Thyroid gland (tissue), 4 donors: ENCODE results near the gene ZAR1. TPM values are rescaled to one million over a fixed set of nuclear protein-coding genes. Genes with fewer than 3 reads are reported as not detected.
"Not testable (repeated sequence)": the region's sequence is repeated elsewhere in the genome, so short reads cannot be mapped to it uniquely, and the experiment has no call there.

Experiments used
- DNase-seq, 2 donors: peaks; one replicate each; pipeline ENCODE4 v3.0.0-alpha.2; 2019
- H3K27ac ChIP-seq, 3 donors: fragments of 200-600 bp; sonication (generic); 1 replicate in 2 of 3; 2 replicates in 1 of 3; pipeline ENCODE4 v1.5.1; 2016 to 2019; ENCODE audit warnings: mild to moderate bottlenecking in 1 of 3, moderate library complexity in 1 of 3
- H3K27me3 ChIP-seq: fragments of 200-600 bp; sonication (generic); one replicate; pipeline ENCODE4 v1.5.1; 2019
- H3K36me3 ChIP-seq, 2 donors: fragments of 200-600 bp; sonication (generic); one replicate each; pipeline ENCODE4 v1.5.1; 2016 to 2019
- H3K4me1 ChIP-seq, 2 donors: fragments of 200-600 bp; sonication (generic); one replicate each; pipeline ENCODE4 v1.5.1; 2017 to 2019
- H3K4me3 ChIP-seq, 3 donors: fragments of 200-600 bp; sonication (generic); replicated peaks in 1 of 3; 1 replicate in 2 of 3; 2 replicates in 1 of 3; pipeline ENCODE4 v1.5.1; 2016; ENCODE audit warnings: mild to moderate bottlenecking in 1 of 3
- H3K9me3 ChIP-seq: fragments of 200-600 bp; sonication (generic); one replicate; pipeline ENCODE4 v1.5.1; 2017
- CTCF ChIP-seq, 6 experiments: fragments of 200-600 bp in 3 of 6; fragments of 450-650 bp in 3 of 6; sonication (generic) in 3 of 6; IDR thresholded peaks; one replicate each; pipeline ENCODE4 v1.5.1; 2016 to 2019; ENCODE audit warnings: antibody characterized with exemption in 6 of 6, mild to moderate bottlenecking in 2 of 6, inconsistent platforms in 1 of 6, moderate library complexity in 1 of 6
- POLR2A ChIP-seq, 2 donors: fragments of 450-650 bp; IDR thresholded peaks; one replicate each; pipeline ENCODE4 v1.6.1; 2017; ENCODE audit warnings: antibody characterized with exemption in 2 of 2, mild to moderate bottlenecking in 2 of 2, moderate library complexity in 1 of 2
- WGBS, 2 donors: methylation state at CpG; one replicate each; pipeline ENCODE4 v1.1.5; 2017; 5-methylcytosine and 5-hydroxymethylcytosine counted together
- intact Hi-C: fragments of 100-400 bp; cut with DNase I; formaldehyde crosslinking; loops from one replicate; pipeline ENCODE4 v1.15.1; 2023
- total RNA-seq, 4 donors: library from RNA; depleted of rRNA; stranded (reverse); fragments of >200 nt; gene quantifications; one replicate each; pipeline ENCODE4 v1.2.3, GENCODE V29; 2016

ZAR1 gene
- total RNA-seq, 4 donors from 2014 or later, result not detected

- Histone ChIP-seq H3K27ac (no peak overlapping the region), H3K36me3 (no peaks in the 10 kb centered on the region), H3K9me3 (no peaks in the 10 kb centered on the region), H3K27me3 (no peaks in the 10 kb centered on the region), H3K4me1 (no peaks in the 10 kb centered on the region), H3K4me3 (no peak overlapping the region)
- DNase-seq, result no peak
- intact Hi-C loops, result no loop called here
- 97 to 99% methylated on average over 3 of the region's 3 CpGs for WGBS, 2 donors
- no peak for TF ChIP-seq CTCF (IDR thresholded peaks at IDR 0.05)
- no peak for TF ChIP-seq POLR2A (IDR thresholded peaks at IDR 0.05)
Observed at GRCh38 chr4:48450740-48451139, 39.3 kb upstream of the ZAR1 start.

- DNase-seq, H3K4me3 ChIP-seq, H3K4me1 ChIP-seq, H3K27ac ChIP-seq, H3K36me3 ChIP-seq, H3K27me3 ChIP-seq, intact Hi-C loops, H3K9me3 ChIP-seq: not testable (repeated sequence)
- WGBS, 2 donors, result 91 to 92% methylated on average over 3 of the region's 3 CpGs
Observed at GRCh38 chr4:48451656-48452055, 38.4 kb upstream of the ZAR1 start.

GRCh38 chr4:48454591-48454990 is 35.5 kb upstream of the ZAR1 start:
- DNase-seq, result no peak
- intact Hi-C loops, result no loop called here
- Histone ChIP-seq H3K27me3 (no peaks in the 10 kb centered on the region), H3K9me3 (no peaks in the 10 kb centered on the region), H3K4me3 (no peak overlapping the region), H3K36me3 (no peaks in the 10 kb centered on the region), H3K27ac (no peak overlapping the region), H3K4me1 (no peaks in the 10 kb centered on the region)
- TF ChIP-seq CTCF (IDR thresholded peaks at IDR 0.05), result no peak
- TF ChIP-seq POLR2A (IDR thresholded peaks at IDR 0.05), result no peak
- WGBS, 2 donors, result 93 to 98% methylated on average over 2 of the region's 2 CpGs

GRCh38 chr4:48461000-48461399 is 29.1 kb upstream of the ZAR1 start:
- Histone ChIP-seq H3K27ac (no peak overlapping the region), H3K4me3 (no peak overlapping the region), H3K4me1 (no peaks in the 10 kb centered on the region), H3K36me3 (no peaks in the 10 kb centered on the region), H3K27me3 (no peaks in the 10 kb centered on the region), H3K9me3 (no peaks in the 10 kb centered on the region)
- no peak for DNase-seq
- TF ChIP-seq POLR2A (IDR thresholded peaks at IDR 0.05), result no peak
- no peak for TF ChIP-seq CTCF (IDR thresholded peaks at IDR 0.05)
- intact Hi-C loops, result no loop called here

GRCh38 chr4:48462363-48462762 is 27.7 kb upstream of the ZAR1 start:
- Histone ChIP-seq H3K4me1 (no peaks in the 10 kb centered on the region), H3K36me3 (no peaks in the 10 kb centered on the region), H3K4me3 (no peak overlapping the region), H3K27me3 (no peaks in the 10 kb centered on the region), H3K9me3 (no peaks in the 10 kb centered on the region), H3K27ac (no peak overlapping the region)
- WGBS, 2 donors, result 65 to 73% methylated on average over 5 of the region's 5 CpGs
- TF ChIP-seq CTCF (IDR thresholded peaks at IDR 0.05) (no peak), POLR2A (IDR thresholded peaks at IDR 0.05) (no peak)
- intact Hi-C loops, result no loop called here
- no peak for DNase-seq

- TF ChIP-seq POLR2A (IDR thresholded peaks at IDR 0.05) (no peak), CTCF (IDR thresholded peaks at IDR 0.05) (no peak)
- Histone ChIP-seq H3K27ac (no peak overlapping the region), H3K4me3 (no peak overlapping the region), H3K9me3 (no peaks in the 10 kb centered on the region), H3K4me1 (no peaks in the 10 kb centered on the region), H3K36me3 (no peaks in the 10 kb centered on the region), H3K27me3 (no peaks in the 10 kb centered on the region)
- intact Hi-C loops, result no loop called here
- no peak for DNase-seq
- 55 to 58% methylated on average over 2 of the region's 2 CpGs for WGBS, 2 donors
Observed at GRCh38 chr4:48467442-48467841, 22.6 kb upstream of the ZAR1 start.
